Limb (tissue), 2 donors: ENCODE measurements around the gene USP36.
"Not testable (repeated sequence)": the region's sequence is repeated elsewhere in the genome, so short reads cannot be mapped to it uniquely, and the experiment has no call there.

ENCODE experiments used
- DNase-seq, 2 donors: peaks; one replicate each; pipeline ENCODE4 v3.0.0-alpha.2; 2016; ENCODE audit errors: extremely low spot score in 2 of 2

USP36 gene

GRCh38 chr17:78769196-78769773 lies 71.3 kb downstream of the USP36 start:
- no peak for DNase-seq

- DNase-seq = no peak
These were observed 72.8 kb downstream of the USP36 start for GRCh38 chr17:78767806-78768205.

GRCh38 chr17:78766743-78767294 lies 73.8 kb downstream of the USP36 start:
- DNase-seq = no peak

GRCh38 chr17:78766225-78766624 lies 74.4 kb downstream of the USP36 start:
- no peak for DNase-seq

- DNase-seq = no peak
These were observed 74.8 kb downstream of the USP36 start for GRCh38 chr17:78765821-78766220.

GRCh38 chr17:78764871-78765270 lies 75.7 kb downstream of the USP36 start:
- no peak for DNase-seq

- no peak for DNase-seq
These were observed 77.1 kb downstream of the USP36 start for GRCh38 chr17:78763561-78763960.

GRCh38 chr17:78761789-78762406 lies 78.7 kb downstream of the USP36 start:
- DNase-seq = no peak

- DNase-seq = no peak
These were observed 80.7 kb downstream of the USP36 start for GRCh38 chr17:78759969-78760352.

- DNase-seq = peak; percentile 60 to 74
These were observed 81.2 kb downstream of the USP36 start for GRCh38 chr17:78759203-78759968.

GRCh38 chr17:78753316-78754250 lies 87.0 kb downstream of the USP36 start:
- no peak for DNase-seq

- DNase-seq = no peak
These were observed 89.0 kb downstream of the USP36 start for GRCh38 chr17:78751447-78752161.

- DNase-seq = not testable (repeated sequence)
These were observed 89.6 kb downstream of the USP36 start for GRCh38 chr17:78751000-78751399.

- DNase-seq = no peak
These were observed 91.8 kb downstream of the USP36 start for GRCh38 chr17:78748730-78749317.

GRCh38 chr17:78748048-78748729 lies 92.4 kb downstream of the USP36 start:
- no peak for DNase-seq

GRCh38 chr17:78747488-78747887 lies 93.1 kb downstream of the USP36 start:
- no peak for DNase-seq

GRCh38 chr17:78746949-78747269 lies 93.7 kb downstream of the USP36 start:
- no peak for DNase-seq

GRCh38 chr17:78746263-78746948 lies 94.2 kb downstream of the USP36 start:
- DNase-seq = no peak
